Hepatocyte (in vitro differentiated cells): Measurements from ENCODE around the gene ATP1A2.

Experiments used
- CTCF ChIP-seq: fragments of 200-600 bp; sonication (generic); IDR thresholded peaks from 2 replicates; pipeline ENCODE4 v1.5.1; 2016; ENCODE audit warnings: antibody characterized with exemption, mild to moderate bottlenecking; ENCODE audit not compliant: poor library complexity
- EZH2 ChIP-seq: fragments of 200-600 bp; sonication (generic); IDR thresholded peaks from 2 replicates; pipeline ENCODE4 v1.6.1; 2016; ENCODE audit warnings: antibody characterized with exemption, mild to moderate bottlenecking, borderline replicate concordance

- TF ChIP-seq CTCF (no peak), EZH2 (no peak)
Observed at GRCh38 chr1:160188341-160188740, 72.8 kb downstream of the ATP1A2 start.
